PC-3 (cell line): Measurements from ENCODE around the gene ETFDH. TPM values are rescaled to one million over a fixed set of nuclear protein-coding genes. Genes with fewer than 3 reads are reported as not detected.

Experiments used
- ATAC-seq: fragments of 200-7000 bp; cut with Tn5 transposase; 2 replicates; pipeline ENCODE4 v1.9.1; 2020; ENCODE audit warnings: mild to moderate bottlenecking, moderate library complexity
- BruUV-seq: library from RNA; stranded (reverse); fragments of 400-500 nt; replicated peaks from 2 replicates; lab custom pipeline; 2021; lab: Mats Ljungman, UMichigan
- CTCF ChIA-PET: fragments of 300-600 bp; sonication (Branson Sonifier 250); formaldehyde crosslinking; loops from one replicate; lab custom pipeline; 2022; ENCODE audit warnings: antibody characterized with exemption; lab: Charles Lee
- POLR2A ChIA-PET: fragments of 300-600 bp; sonication (Branson Sonifier 250); formaldehyde crosslinking; loops from one replicate; lab custom pipeline; 2022; ENCODE audit warnings: antibody characterized with exemption; ENCODE audit not compliant: unreplicated experiment; lab: Charles Lee
- DNase-seq: peaks from one replicate; pipeline ENCODE4 v3.0.0-alpha.2; 2015
- H2AFZ ChIP-seq: fragments of 300-600 bp; sonication (generic); 2 replicates; pipeline ENCODE4 v1.6.0; 2016; ENCODE audit warnings: antibody characterized with exemption, low read length
- H3F3A ChIP-seq: fragments of 300-600 bp; sonication (generic); one replicate; pipeline ENCODE4 v1.6.0; 2017; ENCODE audit warnings: antibody characterized with exemption, low read length, control low read depth, mild to moderate bottlenecking; ENCODE audit not compliant: unreplicated experiment
- H3K27ac ChIP-seq: fragments of 300-600 bp; sonication (generic); 2 replicates; pipeline ENCODE4 v1.5.1; 2016; ENCODE audit warnings: mild to moderate bottlenecking, low read length
- H3K27me3 ChIP-seq: fragments of 300-600 bp; sonication (generic); 2 replicates; pipeline ENCODE4 v1.6.1; 2016; ENCODE audit warnings: low read length, mixed read lengths
- H3K36me3 ChIP-seq: fragments of 300-600 bp; sonication (generic); 2 replicates; pipeline ENCODE4 v1.6.1; 2016; ENCODE audit warnings: low read depth, mixed run types, low read length, mixed read lengths
- H3K4me1 ChIP-seq: fragments of 300-600 bp; sonication (generic); 2 replicates; pipeline ENCODE4 v1.5.1; 2016; ENCODE audit warnings: low read length; ENCODE audit not compliant: insufficient read depth
- H3K4me2 ChIP-seq: fragments of 300-600 bp; sonication (generic); 2 replicates; pipeline ENCODE4 v1.6.0; 2016; ENCODE audit warnings: low read length
- H3K4me3 ChIP-seq: fragments of 300-600 bp; sonication (generic); 2 replicates; pipeline ENCODE4 v1.5.1; 2016; ENCODE audit warnings: mild to moderate bottlenecking, low read length, mixed read lengths
- H3K79me2 ChIP-seq: fragments of 300-600 bp; sonication (generic); 2 replicates; pipeline ENCODE4 v1.6.1; 2017; ENCODE audit warnings: low read length, mixed read lengths
- H3K9ac ChIP-seq: fragments of 300-600 bp; sonication (generic); 2 replicates; pipeline ENCODE4 v1.6.0; 2016; ENCODE audit warnings: mild to moderate bottlenecking, low read length
- H3K9me2 ChIP-seq: fragments of 300-600 bp; sonication (generic); replicated peaks from 2 replicates; pipeline ENCODE4 v1.6.1; 2016; ENCODE audit warnings: mixed run types, low read length, mixed read lengths
- H3K9me3 ChIP-seq: fragments of 300-600 bp; sonication (generic); 2 replicates; pipeline ENCODE4 v1.6.1; 2016; ENCODE audit warnings: low read length, mixed read lengths
- H4K20me1 ChIP-seq: fragments of 300-600 bp; sonication (generic); 2 replicates; pipeline ENCODE4 v1.6.1; 2016; ENCODE audit warnings: low read length, mixed read lengths
- CTCF ChIP-seq: fragments of 300-600 bp; sonication (generic); conservative IDR thresholded peaks from 2 replicates; pipeline ENCODE4 v1.5.1; 2017; ENCODE audit warnings: antibody characterized with exemption, low read depth, mild to moderate bottlenecking, low read length
- EZH2 ChIP-seq: fragments of 300-600 bp; sonication (generic); IDR thresholded peaks from one replicate; pipeline ENCODE4 v1.6.1; 2017; ENCODE audit warnings: antibody characterized with exemption, mild to moderate bottlenecking, low read length; ENCODE audit not compliant: unreplicated experiment
- EZH2phosphoT487 ChIP-seq: fragments of 300-600 bp; sonication (generic); IDR thresholded peaks from 2 replicates; pipeline ENCODE4 v1.6.1; 2018; ENCODE audit warnings: mild to moderate bottlenecking, antibody characterized with exemption, low read length, borderline replicate concordance
- intact Hi-C: fragments of 100-400 bp; cut with micrococcal nuclease; formaldehyde crosslinking; loops from 2 replicates; pipeline ENCODE4 v1.9.0; 2023
- total RNA-seq: library from RNA; depleted of rRNA; stranded (reverse); fragments of >200 nt; gene quantifications from 2 replicates; pipeline ENCODE4 v1.2.3, GENCODE V29; 2014

Gene ETFDH
- total RNA-seq, 1 experiment from 2014 or later = 22.4 TPM

- ATAC-seq = no peak
- Histone ChIP-seq H3K9ac (peak within 1 kb of the TSS; percentile 88), H3F3A (no peaks in the 10 kb centered on the region), H3K4me1 (peaks cover 12% of the 10 kb centered on the region), H3K27me3 (no peaks in the 10 kb centered on the region), H2AFZ (peak within 1 kb of the TSS; percentile 95), H3K9me2 (no peaks in the 10 kb centered on the region), H3K9me3 (no peaks in the 10 kb centered on the region), H3K36me3 (peaks cover 2% of the 10 kb centered on the region), H4K20me1 (peaks cover 5% of the 10 kb centered on the region; the same call in 1 of the 2 replicates), H3K4me2 (peak within 1 kb of the TSS; percentile 89), H3K27ac (peak within 1 kb of the TSS; percentile 67), H3K79me2 (peaks cover 60% of the 10 kb centered on the region), H3K4me3 (peak within 1 kb of the TSS; percentile 76)
- DNase-seq = peak; percentile 5
- TF ChIP-seq CTCF (no peak), EZH2phosphoT487 (no peak), EZH2 (no peak)
- ChIA-PET CTCF (no interaction called here), POLR2A (no interaction called here)
- BruUV-seq = TSS peak; percentile 43
- intact Hi-C loops = no loop called here
Measured at GRCh38 chr4:158671665-158671914, 506 bp upstream of the ETFDH start, which contains the start of gene C4orf46. C4orf46 (minus strand) TSS chr4:158671887; CDS start chr4:158671801, 86 bp downstream.

GRCh38 chr4:158673633-158674032 is 1.5 kb downstream of the ETFDH start:
- Histone ChIP-seq H3K27ac (no peak overlapping the region), H4K20me1 (peaks cover 5% of the 10 kb centered on the region; the same call in 1 of the 2 replicates), H3K79me2 (peaks cover 45% of the 10 kb centered on the region), H3K9me3 (no peaks in the 10 kb centered on the region), H3K36me3 (0 out of 2 replicates have a peak, but pooled peaks cover 2% of the 10 kb centered on the region), H2AFZ (no peak overlapping the region), H3K9ac (no peak overlapping the region), H3F3A (no peaks in the 10 kb centered on the region), H3K4me3 (no peak overlapping the region; the same call in 1 of the 2 replicates), H3K9me2 (no peaks in the 10 kb centered on the region), H3K4me2 (peak overlapping the region; percentile 89; the same call in 1 of the 2 replicates), H3K27me3 (no peaks in the 10 kb centered on the region), H3K4me1 (peaks cover 12% of the 10 kb centered on the region)
- no peak for ATAC-seq
- TF ChIP-seq EZH2phosphoT487 (no peak), CTCF (no peak), EZH2 (no peak)
- no peak for DNase-seq
- ChIA-PET CTCF (no interaction called here), POLR2A (no interaction called here)
- no TSS peak for BruUV-seq
- intact Hi-C loops = no loop called here

GRCh38 chr4:158676076-158676475 is 4.0 kb downstream of the ETFDH start:
- intact Hi-C loops = no loop called here
- Histone ChIP-seq H3K9me2 (no peaks in the 10 kb centered on the region), H3K9me3 (no peaks in the 10 kb centered on the region), H3K27me3 (no peaks in the 10 kb centered on the region), H3K36me3 (no peaks in the 10 kb centered on the region), H2AFZ (no peak overlapping the region), H4K20me1 (no peaks in the 10 kb centered on the region), H3K4me3 (no peak overlapping the region), H3K4me1 (peaks cover 7% of the 10 kb centered on the region), H3K9ac (no peak overlapping the region), H3K27ac (no peak overlapping the region), H3F3A (no peaks in the 10 kb centered on the region), H3K4me2 (no peak overlapping the region), H3K79me2 (peaks cover 21% of the 10 kb centered on the region)
- ATAC-seq = no peak
- CTCF ChIA-PET = no interaction called here
- DNase-seq = no peak
- BruUV-seq = no TSS peak
- TF ChIP-seq EZH2phosphoT487 (no peak), EZH2 (no peak), CTCF (no peak)
- POLR2A ChIA-PET = no interaction called here
